HG03469 (cell line): ENCODE results near the gene ZDHHC13.

Experiments used
- ATAC-seq: cut with Tn5 transposase; IDR thresholded peaks from one replicate; pipeline ENCODE4 v1.9.1; 2021; ENCODE audit warnings: mild to moderate bottlenecking, moderate library complexity, moderate number of reproducible peaks; ENCODE audit not compliant: unreplicated experiment

The ZDHHC13 gene

GRCh38 chr11:19163617-19164016 is 46.6 kb downstream of the ZDHHC13 start:
- no peak for ATAC-seq

- ATAC-seq, result no peak
Measured at GRCh38 chr11:19164230-19164855, 47.4 kb downstream of the ZDHHC13 start.

- ATAC-seq, result no peak
Measured at GRCh38 chr11:19164881-19165280, 47.9 kb downstream of the ZDHHC13 start.

GRCh38 chr11:19168090-19168489 is 51.1 kb downstream of the ZDHHC13 start:
- ATAC-seq, result no peak

DNA sequence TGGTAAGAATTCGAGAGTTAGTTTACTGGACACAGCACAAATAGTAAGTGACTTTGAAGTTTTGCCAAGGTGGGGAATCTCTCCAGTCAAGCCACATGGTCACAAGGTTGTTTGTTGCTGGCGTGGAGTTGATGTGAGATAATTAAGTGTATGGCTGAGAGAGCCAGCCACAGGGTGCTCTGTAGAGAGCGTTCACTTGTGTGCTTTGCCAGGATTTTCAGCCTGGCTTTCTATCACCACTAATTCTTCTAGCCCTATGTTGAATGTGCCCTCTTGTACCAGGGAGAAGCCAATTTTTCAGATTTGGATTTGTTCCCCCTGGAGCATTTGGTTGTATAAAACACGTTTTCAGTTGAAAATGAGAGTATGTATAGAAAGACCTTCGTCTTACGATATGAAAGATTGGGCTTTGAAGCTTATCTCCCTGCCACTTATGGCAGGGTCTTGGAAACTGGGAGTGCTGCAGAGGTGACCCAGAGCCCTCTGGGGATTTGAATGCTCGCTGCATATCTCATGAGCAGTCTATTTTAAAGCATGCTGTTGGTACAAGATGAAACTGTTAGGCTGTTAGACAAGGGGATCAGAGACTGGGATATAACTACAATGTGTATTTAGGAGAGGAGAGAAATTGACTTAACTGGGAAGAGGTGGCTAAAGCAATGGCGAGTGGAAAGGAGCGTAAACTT is 56.2 kb downstream of the ZDHHC13 start:
- ATAC-seq, result no peak

- ATAC-seq, result no peak
Measured at GRCh38 chr11:19173964-19174638, 57.1 kb downstream of the ZDHHC13 start.

DNA sequence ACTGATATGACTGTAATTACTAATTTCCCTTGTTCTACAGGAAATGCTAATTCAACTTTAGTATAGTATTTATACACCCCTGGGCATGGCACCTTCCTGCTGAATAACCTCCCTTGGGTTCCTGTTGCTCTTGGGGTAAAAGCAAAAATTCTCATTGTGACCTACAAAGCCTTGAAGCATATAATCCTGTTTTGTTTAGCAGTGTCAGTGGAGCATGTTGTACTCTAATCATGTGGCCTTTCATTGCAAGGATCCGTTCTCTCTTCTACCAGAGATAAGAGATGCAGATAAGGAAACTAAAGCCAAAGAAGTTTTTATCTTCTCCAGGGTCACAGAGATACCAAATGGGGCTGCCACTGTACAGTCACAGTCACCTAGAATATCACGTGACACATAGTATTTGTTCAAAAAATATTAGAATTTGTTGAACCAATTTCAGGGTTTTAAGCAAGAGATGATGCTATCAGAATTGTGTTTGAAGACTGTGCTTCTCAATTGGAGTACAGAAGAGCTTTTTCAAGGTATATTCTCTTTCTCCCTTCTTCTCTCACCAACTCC is 59.7 kb downstream of the ZDHHC13 start:
- ATAC-seq, result no peak

DNA sequence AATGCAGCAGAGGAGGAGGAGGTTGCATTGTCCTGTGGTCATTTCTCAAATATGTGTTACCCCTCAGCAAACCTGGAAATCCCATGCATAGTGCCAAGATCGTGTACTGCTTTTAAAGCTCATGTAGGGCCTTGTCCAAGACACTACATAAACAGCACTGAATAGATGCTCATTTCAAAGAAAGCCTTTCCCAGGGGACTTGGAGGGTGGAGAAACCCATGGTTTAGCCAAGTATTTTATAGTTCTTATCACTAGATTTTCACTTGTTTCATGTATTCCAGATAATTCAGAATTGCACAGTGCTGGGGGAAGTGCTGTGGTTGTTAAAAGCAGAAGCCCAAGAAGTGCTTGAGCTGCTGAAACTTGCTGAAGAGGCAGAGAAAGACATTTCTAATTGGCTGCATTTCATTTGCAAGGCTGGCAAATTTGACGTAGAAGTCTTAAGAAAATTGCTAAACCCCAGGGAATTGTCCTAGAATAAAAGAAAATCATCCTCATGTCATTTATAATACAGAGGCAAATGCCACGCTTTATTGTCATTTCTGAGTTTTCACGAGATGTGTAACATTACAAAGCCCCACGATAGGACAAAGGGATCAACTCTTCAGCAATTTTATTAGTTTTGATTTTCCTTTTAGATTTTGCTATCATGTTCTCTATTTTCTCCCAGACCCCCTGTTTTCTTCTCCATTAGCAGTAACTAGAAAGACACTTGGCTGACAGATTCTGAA is 64.7 kb downstream of the ZDHHC13 start:
- ATAC-seq, result no peak

DNA sequence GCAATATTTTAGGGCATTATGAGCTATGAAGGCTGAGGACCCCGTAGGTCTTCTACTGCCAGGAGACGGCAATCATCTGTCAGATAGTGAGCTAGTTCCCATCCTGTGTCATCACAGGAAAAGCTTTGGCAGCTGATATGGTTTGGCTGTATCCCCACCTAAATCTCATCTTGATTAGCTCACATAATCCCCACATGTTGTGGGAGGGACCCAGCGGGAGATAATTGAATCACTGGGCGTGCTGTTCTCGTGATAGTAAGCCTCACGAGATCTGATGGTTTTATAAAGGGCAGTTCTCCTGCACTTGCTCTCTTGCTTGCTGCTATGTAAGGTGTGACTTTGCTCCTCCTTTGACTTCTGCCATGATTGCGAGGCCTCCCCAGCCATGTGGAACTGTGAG is 66.7 kb downstream of the ZDHHC13 start:
- no peak for ATAC-seq

DNA sequence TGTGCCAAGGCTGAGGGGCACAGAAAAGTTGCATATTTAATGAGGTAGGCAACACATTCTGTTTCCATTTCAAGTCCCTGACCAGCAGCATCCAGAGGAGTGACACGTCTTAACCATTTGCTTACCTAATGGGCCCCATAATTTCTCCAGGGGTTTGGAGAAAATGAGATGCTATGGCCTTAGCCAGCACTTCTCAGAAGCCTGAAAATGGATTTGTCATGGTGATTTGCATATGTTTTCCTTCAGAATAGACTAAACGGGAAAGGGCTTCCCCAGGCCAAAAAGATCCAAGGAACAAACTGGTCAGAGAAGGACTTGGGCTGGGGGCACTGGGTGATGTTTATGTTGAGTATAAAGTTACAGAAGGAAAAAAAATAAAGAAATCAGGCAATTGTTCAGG is 68.1 kb downstream of the ZDHHC13 start:
- ATAC-seq, result no peak

- no peak for ATAC-seq
Measured at GRCh38 chr11:19185516-19186052, 68.6 kb downstream of the ZDHHC13 start.

GRCh38 chr11:19187114-19187832 is 70.3 kb downstream of the ZDHHC13 start:
- ATAC-seq, result no peak

DNA sequence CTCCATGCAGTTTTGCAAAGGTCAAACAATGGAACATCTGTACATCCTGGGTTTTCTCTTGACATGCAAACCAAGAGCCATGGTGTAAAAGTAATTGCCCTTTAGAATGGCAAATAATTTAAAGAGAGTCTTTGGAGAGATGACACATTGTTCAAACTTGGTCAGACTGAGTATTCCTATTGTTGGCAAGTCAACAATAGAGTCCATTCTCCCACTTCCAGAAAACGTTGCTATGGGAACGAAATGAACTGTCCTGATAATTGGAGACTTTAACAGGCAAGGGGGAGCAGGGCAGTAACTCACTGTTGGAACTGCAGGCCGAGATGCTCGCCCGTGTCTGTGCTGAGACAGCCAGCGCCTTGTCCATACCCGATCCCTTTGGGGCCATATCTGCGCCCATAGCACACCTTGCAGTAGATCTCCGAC is 70.9 kb downstream of the ZDHHC13 start:
- ATAC-seq, result no peak

DNA sequence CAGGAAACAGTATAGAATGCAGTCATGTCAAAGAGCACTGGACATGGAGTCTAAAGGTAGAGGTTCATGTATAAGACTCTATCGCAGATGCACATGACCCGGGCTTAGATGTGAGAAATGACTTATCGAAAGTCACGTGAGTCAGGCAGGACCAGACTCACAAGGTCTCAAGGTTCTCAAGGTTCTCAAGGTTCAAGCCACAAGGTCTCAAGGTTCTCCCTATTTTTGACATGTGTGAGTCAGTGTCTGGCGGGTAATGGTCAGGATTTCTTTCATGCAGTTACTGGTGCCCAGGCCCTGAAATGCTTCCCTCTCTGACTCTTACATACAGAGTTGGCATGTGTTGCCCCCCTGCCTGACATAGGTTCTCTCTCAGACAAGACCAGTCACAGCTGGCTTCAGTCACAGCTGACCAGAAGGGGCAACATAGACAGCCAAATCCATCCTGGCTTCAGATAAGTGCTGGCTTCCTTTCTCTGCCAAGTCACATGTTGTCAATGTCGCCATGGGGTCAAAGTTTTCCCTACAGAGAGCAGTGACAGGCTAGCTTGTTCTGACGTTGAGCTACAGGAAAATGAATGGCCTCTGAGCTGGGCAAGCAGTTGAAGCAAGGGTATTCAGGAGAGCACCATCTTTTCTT is 74.7 kb downstream of the ZDHHC13 start:
- ATAC-seq, result no peak

DNA sequence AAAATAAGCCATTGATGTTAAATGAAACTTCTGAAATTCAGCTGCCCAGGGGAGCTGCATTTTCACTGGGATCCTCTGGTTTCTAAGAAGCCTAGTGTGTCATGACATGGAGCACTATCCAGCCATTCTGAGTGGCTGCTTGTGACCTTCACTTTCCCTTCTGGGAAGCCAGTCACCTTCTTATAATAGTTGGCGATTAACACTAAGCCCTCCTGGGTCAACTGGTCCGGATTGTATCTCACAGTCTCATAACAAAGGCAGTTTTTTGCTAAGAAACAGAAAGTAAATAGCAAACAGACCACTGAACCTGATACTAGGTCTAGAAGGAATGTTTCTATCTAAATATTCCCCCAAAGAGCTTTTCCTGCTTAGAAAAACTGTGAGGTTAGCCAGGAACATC is 76.9 kb downstream of the ZDHHC13 start:
- ATAC-seq, result no peak

GRCh38 chr11:19194620-19195308 is 77.8 kb downstream of the ZDHHC13 start:
- no peak for ATAC-seq

DNA sequence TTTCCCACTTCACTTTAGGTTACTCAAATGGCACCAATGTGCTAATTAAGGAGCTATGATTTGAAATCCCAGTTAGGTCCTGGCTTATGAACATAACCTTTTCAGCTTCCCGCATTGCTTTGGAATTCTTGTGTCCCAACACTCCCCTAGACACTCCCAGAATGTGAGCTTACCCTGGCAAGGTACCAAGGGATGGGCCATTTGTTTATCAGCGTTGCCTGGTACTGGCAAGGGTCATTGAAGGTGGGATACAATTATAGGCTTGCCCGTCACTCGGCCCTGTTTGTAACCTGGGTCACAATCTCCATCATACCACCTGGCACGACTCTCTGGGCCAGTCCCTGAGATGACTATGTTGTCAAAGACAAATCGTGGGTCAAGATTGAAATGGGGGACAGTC is 79.5 kb downstream of the ZDHHC13 start:
- ATAC-seq, result no peak

- ATAC-seq, result no peak
Measured at GRCh38 chr11:19199048-19199447, 82.1 kb downstream of the ZDHHC13 start.

GRCh38 chr11:19199771-19200170 is 82.8 kb downstream of the ZDHHC13 start:
- no peak for ATAC-seq
